ENCODE results near the gene ELK1. TPM values are rescaled to one million over a fixed set of nuclear protein-coding genes. Genes with fewer than 3 reads are reported as not detected.
A peak's percentile ranks its signal among the peaks of the same experiment; 100 is the strongest.

The ELK1 gene
- total RNA-seq, 4 donors from 2014 or later, result 35.0 to 65.6 (median 58.8) TPM

GRCh38 chrX:47621851-47622250 lies 28.5 kb downstream of the ELK1 start:
- no peak for TF ChIP-seq CTCF (IDR thresholded peaks at IDR 0.05 in 4 of 5, conservative IDR thresholded peaks at IDR 0.05 in 1 of 5)
- no peak for TF ChIP-seq POLR2A (IDR thresholded peaks at IDR 0.05)
- Histone ChIP-seq H3K4me1 (no peaks in the 10 kb centered on the region), H3K27me3 (peaks cover 0 to 11% (median 10%) of the 10 kb centered on the region in 3 donors), H3K27ac (no peak overlapping the region), H3K4me3 (no peak overlapping the region), H3K36me3 (no peaks in the 10 kb centered on the region), H3K9me3 (no peaks in the 10 kb centered on the region)
- intact Hi-C loops (cut with DNase I; ENCODE audit: low total_unique reads) (no loop called here), in situ Hi-C loops (cut with MboI; ENCODE audit: low sequenced_read_pairs in 4 of 4) (no loop called here)
- ATAC-seq (no peak), DNase-seq (no peak)

DNA sequence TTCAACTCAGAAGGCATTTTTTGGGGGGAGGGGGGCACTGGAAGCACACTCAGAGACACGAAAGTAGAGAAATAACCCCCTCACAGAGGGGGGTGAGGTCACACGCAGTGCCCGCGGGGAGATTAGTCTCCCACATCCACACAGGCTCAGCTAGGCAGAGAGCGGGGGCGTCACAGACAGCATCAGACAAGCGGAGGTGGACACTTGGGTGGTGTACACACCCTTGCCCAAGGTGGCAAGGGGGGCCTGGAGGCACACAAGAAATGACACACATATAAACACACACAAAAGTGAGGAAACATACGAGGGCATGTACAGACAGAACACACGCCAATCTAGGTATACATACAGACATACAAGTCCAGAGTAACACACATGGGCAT lies 30.1 kb downstream of the ELK1 start:
- in situ Hi-C loops (cut with MboI; ENCODE audit: low sequenced_read_pairs in 4 of 4) (no loop called here), intact Hi-C loops (cut with DNase I; ENCODE audit: low total_unique reads) (no loop called here)
- TF ChIP-seq CTCF (IDR thresholded peaks at IDR 0.05 in 4 of 5, conservative IDR thresholded peaks at IDR 0.05 in 1 of 5) (no peak), POLR2A (IDR thresholded peaks at IDR 0.05) (no peak)
- no peaks in the 10 kb centered on the region for H3K9me3 ChIP-seq
- no peak overlapping the region for H3K4me3 ChIP-seq
- DNase-seq (no peak), ATAC-seq (no peak)
- peaks cover 0 to 11% (median 10%) of the 10 kb centered on the region in 3 donors for H3K27me3 ChIP-seq
- no peaks in the 10 kb centered on the region for H3K36me3 ChIP-seq
- no peaks in the 10 kb centered on the region for H3K4me1 ChIP-seq
- H3K27ac ChIP-seq, result no peak overlapping the region

DNA sequence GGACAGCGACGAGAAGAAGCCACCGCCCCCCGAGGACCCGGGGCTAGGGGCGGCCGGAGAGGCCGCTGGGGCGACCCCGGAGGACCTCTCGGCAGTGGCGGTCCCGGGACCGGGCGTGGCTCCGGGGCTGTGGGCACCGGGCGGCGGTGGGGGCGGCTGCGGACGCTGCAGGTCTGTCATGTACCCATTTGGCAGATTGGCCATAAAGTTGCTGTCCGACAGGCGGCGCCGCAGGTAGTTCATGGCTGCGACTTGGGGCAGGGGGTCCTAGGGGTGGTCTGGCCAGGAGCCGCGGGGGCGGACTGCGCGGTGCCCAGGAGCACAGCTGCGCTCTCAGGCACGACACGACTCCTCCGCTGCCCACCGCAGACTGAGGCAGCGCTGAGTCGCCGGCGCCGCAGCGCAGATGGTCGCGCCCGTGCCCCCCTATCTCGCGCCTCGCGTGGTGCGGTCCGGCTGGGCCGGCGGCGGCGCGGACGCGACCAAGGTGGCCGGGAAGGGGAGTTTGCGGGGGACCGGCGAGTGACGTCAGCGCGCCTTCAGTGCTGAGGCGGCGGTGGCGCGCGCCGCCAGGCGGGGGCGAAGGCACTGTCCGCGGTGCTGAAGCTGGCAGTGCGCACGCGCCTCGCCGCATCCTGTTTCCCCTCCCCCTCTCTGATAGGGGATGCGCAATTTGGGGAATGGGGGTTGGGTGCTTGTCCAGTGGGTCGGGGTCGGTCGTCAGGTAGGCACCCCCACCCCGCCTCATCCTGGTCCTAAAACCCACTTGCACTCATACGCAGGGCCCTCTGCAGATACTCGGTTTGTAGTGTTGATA lies 30.7 kb downstream of the ELK1 start, which contains the start of gene SYN1:
TSS of gene SYN1 (minus strand) at position 372 of the 817 bp plus-strand sequence. CDS start at position 243, 129 bp downstream.
- ATAC-seq, result peak; percentile 39 to 55
- in situ Hi-C loops (cut with MboI; ENCODE audit: low sequenced_read_pairs in 4 of 4), result no loop called here
- peak within 1 kb of the TSS in 3 of 4 donors; percentile 24 to 33 (median 28) for H3K4me3 ChIP-seq
- intact Hi-C loops (cut with DNase I; ENCODE audit: low total_unique reads), result no loop called here
- no peaks in the 10 kb centered on the region for H3K36me3 ChIP-seq
- peaks cover 0 to 11% (median 10%) of the 10 kb centered on the region in 3 donors for H3K27me3 ChIP-seq
- H3K4me1 ChIP-seq, result no peaks in the 10 kb centered on the region
- no peak within 1 kb of the TSS for H3K27ac ChIP-seq
- H3K9me3 ChIP-seq, result no peaks in the 10 kb centered on the region
- DNase-seq, result peak; percentile 32 to 52
- TF ChIP-seq CTCF (IDR thresholded peaks at IDR 0.05 in 4 of 5, conservative IDR thresholded peaks at IDR 0.05 in 1 of 5) (peak in 4 of 5 experiments; percentile 15 to 29 (median 25)), POLR2A (IDR thresholded peaks at IDR 0.05) (no peak)

- in situ Hi-C loops (cut with MboI; ENCODE audit: low sequenced_read_pairs in 4 of 4), result no loop called here
- no peak for ATAC-seq
- intact Hi-C loops (cut with DNase I; ENCODE audit: low total_unique reads), result no loop called here
- no peak for DNase-seq
- peaks cover 0 to 11% (median 8%) of the 10 kb centered on the region in 3 donors for H3K27me3 ChIP-seq
- TF ChIP-seq POLR2A (IDR thresholded peaks at IDR 0.05), result no peak
- TF ChIP-seq CTCF (IDR thresholded peaks at IDR 0.05 in 4 of 5, conservative IDR thresholded peaks at IDR 0.05 in 1 of 5), result no peak
- H3K4me3 ChIP-seq, result no peak overlapping the region
- H3K27ac ChIP-seq, result no peak overlapping the region
- no peaks in the 10 kb centered on the region for H3K36me3 ChIP-seq
- no peaks in the 10 kb centered on the region for H3K9me3 ChIP-seq
- H3K4me1 ChIP-seq, result no peaks in the 10 kb centered on the region
Observed at GRCh38 chrX:47618923-47619485, 31.4 kb downstream of the ELK1 start.

Data from gastrocnemius medialis (tissue), 4 donors.